Measurements from ENCODE around the gene TCF4.

- TF ChIP-seq EZH2 (IDR thresholded peaks at IDR 0.05; ENCODE audit: low read length, unreplicated experiment): no peak
- no peak for TF ChIP-seq CTCF (conservative IDR thresholded peaks at IDR 0.05; ENCODE audit: low read depth, low read length)
- no peak for TF ChIP-seq EZH2phosphoT487 (IDR thresholded peaks at IDR 0.05; ENCODE audit: borderline replicate concordance, low read length)
Observed at GRCh38 chr18:55233857-55234256, 354.1 kb downstream of the TCF4 start.
